ENCODE measurements around the gene JPH2. TPM values are rescaled to one million over a fixed set of nuclear protein-coding genes. Genes with fewer than 3 reads are reported as not detected.

The JPH2 gene
- polyA plus RNA-seq, 3 donors from 2014 or later, result not detected

DNA sequence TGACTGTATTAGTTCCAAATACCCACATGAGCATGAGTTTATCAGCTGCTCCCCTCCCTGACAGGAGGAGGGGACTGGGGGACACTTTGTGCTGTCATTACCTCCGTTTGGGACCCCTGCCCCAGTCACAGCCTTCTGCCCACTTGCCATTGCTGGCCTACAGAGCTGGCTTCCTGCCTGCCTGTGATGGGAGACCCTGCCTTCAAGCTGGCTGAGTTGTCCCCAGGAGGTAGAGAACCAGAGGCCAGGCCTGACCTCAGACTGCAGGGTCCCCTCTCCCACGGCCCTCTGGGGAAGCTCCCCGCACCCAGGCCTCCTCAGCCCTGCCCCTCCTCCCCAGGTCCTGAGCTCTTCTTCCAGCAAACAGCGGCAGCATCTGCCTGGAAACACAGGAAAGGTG is 105.5 kb downstream of the JPH2 start:
- Mint-ChIP-seq H3K4me3 (no peak overlapping the region), H3K9me3 (no peaks in the 10 kb centered on the region), H3K36me3 (no peaks in the 10 kb centered on the region), H3K27ac (no peak overlapping the region), H3K4me1 (peaks cover 3 to 11% of the 10 kb centered on the region in 2 donors), H3K27me3 (ENCODE audit: low read depth in 3 of 3) (peaks cover 4 to 10% (median 7%) of the 10 kb centered on the region in 3 donors)
- DNase-seq, result no peak

DNA sequence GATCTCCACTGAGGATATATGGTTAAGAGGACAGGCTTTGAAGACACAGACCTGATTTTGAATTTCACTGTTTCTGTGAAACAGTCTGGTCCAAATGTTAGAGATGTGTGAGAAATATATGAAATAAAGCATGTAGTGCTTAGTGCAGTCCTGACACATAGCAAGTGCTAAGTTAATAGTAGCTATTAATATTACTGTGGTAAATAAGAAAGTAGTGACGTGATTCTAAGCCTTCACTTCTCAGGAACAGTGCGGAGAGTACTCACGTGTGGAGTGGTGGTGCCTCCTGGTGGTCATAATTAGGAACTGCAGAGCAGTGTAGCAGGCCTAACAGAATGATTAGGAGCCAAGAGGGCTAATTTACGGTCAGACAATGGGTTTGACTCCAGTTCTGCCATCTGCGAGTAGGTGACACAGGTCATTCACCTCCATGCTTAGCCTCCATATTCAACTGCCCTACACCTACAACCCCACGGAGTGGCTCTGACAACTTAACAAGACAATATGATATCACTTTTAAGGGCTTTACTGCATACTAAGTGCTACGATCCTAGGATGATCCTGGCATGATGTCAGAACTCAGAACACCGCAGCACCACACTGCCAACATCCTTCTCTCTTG is 106.2 kb downstream of the JPH2 start:
- no peaks in the 10 kb centered on the region for H3K36me3 Mint-ChIP-seq
- H3K9me3 Mint-ChIP-seq, result no peaks in the 10 kb centered on the region
- peaks cover 4 to 10% (median 7%) of the 10 kb centered on the region in 3 donors for H3K27me3 Mint-ChIP-seq (ENCODE audit: low read depth in 3 of 3)
- DNase-seq, result peak; percentile 73 to 80 (median 74)
- H3K27ac Mint-ChIP-seq, result peak overlapping the region in 3 of 6 donors; percentile 20 to 43 (median 42)
- H3K4me1 Mint-ChIP-seq, result peaks cover 3 to 11% of the 10 kb centered on the region in 2 donors
- no peak overlapping the region for H3K4me3 Mint-ChIP-seq

DNA sequence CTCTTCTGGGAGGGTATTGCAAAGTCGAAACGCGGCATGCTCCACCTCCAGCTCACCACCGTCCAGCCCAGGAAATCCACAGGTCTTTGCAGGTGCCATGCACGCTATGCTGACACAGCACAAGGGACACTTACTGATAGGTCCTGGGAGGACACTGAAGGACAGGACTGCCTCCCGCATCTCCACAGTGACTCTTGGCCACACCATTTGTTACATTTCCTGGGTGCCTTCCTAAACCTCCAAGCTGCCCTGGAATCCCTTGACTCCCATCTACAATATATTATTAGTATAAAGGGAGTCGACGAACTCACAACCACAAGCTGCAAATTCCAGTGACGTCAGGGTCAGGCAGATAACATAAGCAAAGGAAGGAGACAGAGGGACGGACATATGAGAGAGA is 106.9 kb downstream of the JPH2 start:
- no peak for DNase-seq
- H3K36me3 Mint-ChIP-seq, result no peaks in the 10 kb centered on the region
- peak overlapping the region in 2 of 6 donors; percentile 19 to 43 for H3K27ac Mint-ChIP-seq
- H3K9me3 Mint-ChIP-seq, result no peaks in the 10 kb centered on the region
- H3K4me3 Mint-ChIP-seq, result no peak overlapping the region
- H3K4me1 Mint-ChIP-seq, result peaks cover 3 to 11% of the 10 kb centered on the region in 2 donors
- H3K27me3 Mint-ChIP-seq (ENCODE audit: low read depth in 3 of 3), result peaks cover 7 to 10% (median 7%) of the 10 kb centered on the region in 3 donors

DNA sequence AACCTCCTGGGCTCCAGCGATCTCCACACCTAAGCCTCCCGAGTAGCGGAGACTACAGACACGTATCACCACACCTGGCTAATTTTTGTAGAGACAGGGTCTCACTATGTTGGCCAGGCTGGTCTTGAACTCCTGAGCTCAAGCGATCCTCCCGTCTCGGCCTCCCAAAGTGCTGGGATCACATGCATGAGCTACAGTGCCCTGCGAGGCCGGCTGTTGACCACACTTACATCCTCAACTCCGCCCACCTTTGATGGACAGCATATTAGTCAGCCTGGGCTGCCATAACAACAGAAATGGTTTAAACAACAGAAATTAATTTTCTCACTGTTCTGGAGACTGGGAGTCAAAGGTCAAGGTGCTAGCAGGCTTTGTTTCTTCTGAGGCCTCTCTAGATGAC is 107.7 kb downstream of the JPH2 start:
- no peak overlapping the region for H3K27ac Mint-ChIP-seq
- peaks cover 3 to 11% of the 10 kb centered on the region in 2 donors for H3K4me1 Mint-ChIP-seq
- DNase-seq, result no peak
- H3K9me3 Mint-ChIP-seq, result no peaks in the 10 kb centered on the region
- no peaks in the 10 kb centered on the region for H3K36me3 Mint-ChIP-seq
- peaks cover 7 to 14% (median 7%) of the 10 kb centered on the region in 3 donors for H3K27me3 Mint-ChIP-seq (ENCODE audit: low read depth in 3 of 3)
- no peak overlapping the region for H3K4me3 Mint-ChIP-seq

DNA sequence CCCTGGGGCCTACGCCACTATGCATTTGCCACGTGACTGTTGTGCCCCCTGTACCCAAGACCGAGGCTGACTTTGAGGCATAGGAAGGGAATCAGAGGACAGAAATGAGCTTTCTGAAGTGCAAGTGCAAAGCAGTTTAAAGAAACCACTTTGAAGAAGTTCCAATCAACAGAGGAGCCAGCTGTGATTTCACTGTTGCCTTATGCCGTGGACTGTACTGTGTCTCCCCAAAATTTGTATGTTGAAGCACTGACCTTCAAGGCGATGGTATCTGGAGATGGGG is 111.1 kb downstream of the JPH2 start:
- Mint-ChIP-seq H3K4me1 (peaks cover 8 to 11% of the 10 kb centered on the region in 2 donors), H3K4me3 (no peak overlapping the region), H3K27me3 (ENCODE audit: low read depth in 3 of 3) (peaks cover 7 to 14% (median 7%) of the 10 kb centered on the region in 3 donors), H3K36me3 (no peaks in the 10 kb centered on the region), H3K9me3 (no peaks in the 10 kb centered on the region), H3K27ac (no peak overlapping the region)
- no peak for DNase-seq

DNA sequence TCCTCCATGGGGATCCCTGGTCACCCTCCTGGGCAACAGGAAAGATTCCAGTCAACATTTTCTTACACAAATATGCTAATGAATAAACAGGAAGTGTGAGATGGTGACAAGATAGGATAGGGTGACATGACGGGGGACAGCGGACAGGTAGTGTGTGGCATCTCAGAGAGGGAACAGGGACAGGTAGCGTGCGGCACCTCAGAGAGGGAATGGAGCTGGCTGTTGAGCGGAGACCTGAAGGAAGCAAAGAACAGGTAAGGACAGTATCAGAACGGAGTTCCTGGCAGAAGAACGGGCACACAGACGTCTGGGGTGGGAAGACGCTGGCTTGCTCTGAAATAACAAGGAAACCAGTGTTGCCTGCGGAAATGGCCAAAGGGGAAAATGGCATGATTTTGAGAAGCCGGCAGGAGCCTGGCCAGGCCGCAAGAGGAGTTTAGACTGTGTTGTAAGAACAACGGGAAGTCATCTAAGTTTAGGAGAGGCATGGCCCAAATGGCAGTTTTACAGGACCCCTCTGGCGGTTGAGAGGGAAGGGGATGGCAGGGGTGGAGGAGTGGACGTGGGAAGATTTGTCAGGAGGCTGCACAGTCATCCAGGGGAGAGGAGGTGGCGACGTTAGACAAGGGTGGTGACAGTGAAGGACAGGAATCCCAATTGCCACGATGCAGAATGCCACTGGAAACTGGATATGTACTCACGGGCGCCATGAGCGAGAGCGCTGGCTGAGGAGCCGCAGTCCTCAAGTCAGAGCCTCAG is 111.6 kb downstream of the JPH2 start:
- Mint-ChIP-seq H3K27me3 (ENCODE audit: low read depth in 3 of 3) (peaks cover 6 to 14% (median 10%) of the 10 kb centered on the region in 3 donors), H3K9me3 (no peaks in the 10 kb centered on the region), H3K27ac (peak overlapping the region in 2 of 6 donors; percentile 10 to 23), H3K4me3 (no peak overlapping the region), H3K4me1 (peaks cover 11% of the 10 kb centered on the region in 2 donors), H3K36me3 (no peaks in the 10 kb centered on the region)
- DNase-seq, result no peak

DNA sequence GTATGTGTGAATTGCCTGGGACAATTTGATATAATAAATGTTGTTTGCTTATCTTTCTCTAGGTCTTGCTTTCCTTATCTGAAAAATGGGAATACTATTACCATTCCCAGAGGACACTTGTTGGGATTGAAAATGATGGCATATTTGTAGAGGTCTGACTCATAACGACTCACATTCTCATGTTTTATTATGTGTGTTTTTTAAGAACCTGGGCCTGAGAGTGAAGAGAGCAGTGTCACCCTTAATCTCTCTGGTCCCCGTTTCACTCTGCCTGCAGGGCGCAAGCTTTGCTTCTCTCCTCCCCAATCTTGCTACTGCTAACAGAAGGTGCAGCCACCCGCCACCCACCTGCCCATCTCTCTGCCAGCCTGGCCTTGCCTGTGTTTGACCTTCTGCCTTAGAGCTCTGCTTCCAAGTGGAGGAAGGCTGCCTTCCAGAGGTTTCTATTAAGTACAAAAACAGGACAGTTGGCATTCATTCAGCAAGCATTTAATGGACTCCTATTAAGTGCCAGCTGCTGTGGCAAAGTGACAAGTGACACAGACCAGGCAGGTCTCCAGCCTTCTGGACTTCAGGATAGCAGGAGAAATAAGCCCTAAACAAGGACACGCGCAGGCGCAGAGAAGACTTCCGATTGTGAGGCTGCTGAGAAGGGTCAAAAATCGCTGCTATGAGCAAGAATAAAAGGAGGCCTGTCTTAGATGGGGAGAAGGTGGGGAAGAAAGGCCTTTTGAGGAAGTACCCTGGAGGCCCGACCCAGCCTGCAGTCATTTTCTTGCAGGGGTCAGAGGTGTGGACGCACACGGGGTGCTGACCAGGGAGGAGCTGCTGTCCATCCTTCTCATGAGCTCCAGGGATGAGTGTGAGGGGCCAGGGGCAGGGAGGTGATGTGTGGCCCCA is 112.5 kb downstream of the JPH2 start:
- no peak for DNase-seq
- Mint-ChIP-seq H3K4me1 (peaks cover 13 to 19% of the 10 kb centered on the region in 2 donors), H3K27me3 (ENCODE audit: low read depth in 3 of 3) (peaks cover 13 to 22% (median 15%) of the 10 kb centered on the region in 3 donors), H3K9me3 (no peaks in the 10 kb centered on the region), H3K27ac (peak overlapping the region in 2 of 6 donors; percentile 10 to 37), H3K36me3 (no peaks in the 10 kb centered on the region), H3K4me3 (no peak overlapping the region)

DNA sequence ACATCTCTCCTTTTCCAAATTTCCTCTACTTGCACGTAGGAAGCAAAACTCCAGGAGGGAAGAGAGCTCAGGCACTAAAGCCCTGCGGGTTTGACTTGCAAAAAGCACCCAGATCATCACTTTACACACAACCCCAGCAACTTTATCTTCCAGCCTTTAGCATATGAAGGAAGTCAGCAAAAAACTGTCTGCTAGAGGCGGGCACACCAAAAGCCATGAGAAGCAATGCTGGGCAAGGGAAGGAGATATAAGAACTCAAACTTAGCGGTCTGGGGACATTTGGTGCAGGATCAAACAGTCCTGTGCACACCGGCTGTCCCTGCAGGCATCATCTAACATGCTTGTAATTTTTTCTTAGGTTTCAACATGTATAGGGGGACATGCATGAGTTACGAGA is 113.3 kb downstream of the JPH2 start:
- H3K4me3 Mint-ChIP-seq, result no peak overlapping the region
- H3K4me1 Mint-ChIP-seq, result peaks cover 21 to 28% of the 10 kb centered on the region in 2 donors

DNA sequence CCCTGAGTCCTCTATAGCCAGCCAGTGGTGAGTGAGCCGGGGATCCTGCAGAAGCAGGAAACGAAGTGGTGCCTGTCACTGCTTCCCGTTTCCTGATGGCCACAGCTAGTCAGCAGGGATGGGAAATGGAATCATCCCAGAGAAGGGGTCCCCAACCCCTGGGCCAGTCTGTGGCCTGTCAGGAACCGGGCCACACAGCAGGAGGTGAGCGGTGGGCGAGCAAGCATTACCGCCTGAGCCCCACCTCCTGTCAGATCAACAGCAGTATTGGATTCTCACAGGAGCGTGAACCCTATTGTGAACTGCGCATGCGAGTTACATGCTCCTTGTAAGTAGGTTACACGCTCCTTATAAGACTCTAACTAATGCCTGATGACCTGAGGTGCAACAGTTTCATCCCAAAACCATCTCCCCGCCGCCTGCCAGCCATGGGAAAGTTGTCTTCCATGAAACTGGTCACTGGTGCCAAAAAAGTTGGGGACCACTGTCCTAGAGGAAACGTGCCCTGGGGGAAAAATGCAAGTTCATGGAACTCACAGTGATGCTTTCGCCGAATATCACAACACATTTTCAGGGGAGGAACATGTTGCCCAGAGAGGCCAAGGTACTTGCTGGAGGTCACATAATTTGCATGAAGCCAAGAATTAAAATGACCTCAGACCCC is 113.8 kb downstream of the JPH2 start:
- Mint-ChIP-seq H3K36me3 (no peaks in the 10 kb centered on the region), H3K4me1 (peaks cover 25 to 33% of the 10 kb centered on the region in 2 donors), H3K9me3 (no peaks in the 10 kb centered on the region), H3K27me3 (ENCODE audit: low read depth in 3 of 3) (peaks cover 20 to 29% (median 25%) of the 10 kb centered on the region in 3 donors), H3K4me3 (peak overlapping the region in 1 of 5 donors; percentile 33), H3K27ac (peak overlapping the region in 2 of 6 donors; percentile 27 to 95)
- DNase-seq, result no peak

More for the DNA sequence above, 113.3 kb downstream of the JPH2 start:
- Mint-ChIP-seq H3K9me3 (no peaks in the 10 kb centered on the region), H3K36me3 (no peaks in the 10 kb centered on the region), H3K27me3 (ENCODE audit: low read depth in 3 of 3) (peaks cover 20 to 30% (median 24%) of the 10 kb centered on the region in 3 donors), H3K27ac (peak overlapping the region in 1 of 6 donors; percentile 27)
- DNase-seq, result no peak

DNA sequence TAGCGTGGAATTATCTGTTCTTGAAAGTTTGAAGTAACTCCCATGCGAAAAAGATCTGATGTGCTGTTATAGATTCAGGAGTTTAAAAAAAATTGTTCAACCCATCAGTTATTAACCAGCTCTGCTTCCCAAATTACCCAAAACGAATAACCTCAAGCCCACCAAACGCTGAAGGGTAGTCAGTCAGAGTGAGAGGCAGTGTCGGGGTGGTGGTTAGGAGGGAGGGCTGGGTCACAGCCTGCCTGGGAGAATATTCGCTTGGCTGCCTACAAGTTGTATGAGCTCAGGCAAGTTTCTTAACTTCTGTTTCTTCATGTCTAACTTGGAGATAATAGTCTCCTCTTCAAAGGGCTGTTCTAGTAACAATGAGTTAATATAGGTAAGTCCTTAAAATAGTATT is 114.6 kb downstream of the JPH2 start:
- Mint-ChIP-seq H3K4me1 (peaks cover 25 to 37% of the 10 kb centered on the region in 2 donors), H3K9me3 (no peaks in the 10 kb centered on the region), H3K36me3 (no peaks in the 10 kb centered on the region), H3K27ac (peak overlapping the region in 4 of 6 donors; percentile 13 to 95 (median 77)), H3K27me3 (ENCODE audit: low read depth in 3 of 3) (peaks cover 23 to 32% (median 27%) of the 10 kb centered on the region in 3 donors), H3K4me3 (no peak overlapping the region)
- DNase-seq, result no peak

DNA sequence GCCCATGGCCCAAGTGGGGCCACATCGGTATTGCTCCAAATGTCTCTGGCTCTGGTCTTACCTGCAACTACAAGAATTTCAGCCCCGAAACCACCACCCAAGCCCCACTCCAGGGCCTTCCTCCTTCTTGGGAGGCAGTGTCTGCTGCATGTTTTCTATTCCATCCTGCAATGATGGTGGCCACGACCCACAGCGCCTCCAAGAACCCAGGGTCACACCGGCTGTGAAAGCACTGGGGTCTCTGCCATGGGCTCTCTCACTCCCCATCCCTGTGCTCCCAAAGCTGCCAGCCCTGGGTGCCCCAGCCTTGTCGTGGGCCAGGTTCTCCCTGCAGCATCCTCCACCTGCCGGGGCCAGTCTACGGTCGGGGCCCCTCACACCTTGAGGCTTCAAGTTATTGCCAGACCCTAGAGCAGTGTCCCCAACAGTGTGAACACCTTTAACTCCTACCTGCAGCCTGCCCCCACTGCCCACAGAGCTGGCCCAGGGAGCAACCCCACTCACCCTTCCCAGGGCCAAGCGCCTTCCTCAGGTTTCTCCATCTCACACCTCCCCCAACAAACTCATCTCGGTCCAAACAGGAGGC is 115.4 kb downstream of the JPH2 start:
- Mint-ChIP-seq H3K27ac (peak overlapping the region in 5 of 6 donors; percentile 24 to 96 (median 71)), H3K4me3 (peak overlapping the region in 1 of 5 donors; percentile 33), H3K27me3 (ENCODE audit: low read depth in 3 of 3) (peaks cover 24 to 33% (median 32%) of the 10 kb centered on the region in 3 donors), H3K4me1 (peaks cover 25 to 37% of the 10 kb centered on the region in 2 donors), H3K9me3 (no peaks in the 10 kb centered on the region), H3K36me3 (no peaks in the 10 kb centered on the region)
- no peak for DNase-seq

DNA sequence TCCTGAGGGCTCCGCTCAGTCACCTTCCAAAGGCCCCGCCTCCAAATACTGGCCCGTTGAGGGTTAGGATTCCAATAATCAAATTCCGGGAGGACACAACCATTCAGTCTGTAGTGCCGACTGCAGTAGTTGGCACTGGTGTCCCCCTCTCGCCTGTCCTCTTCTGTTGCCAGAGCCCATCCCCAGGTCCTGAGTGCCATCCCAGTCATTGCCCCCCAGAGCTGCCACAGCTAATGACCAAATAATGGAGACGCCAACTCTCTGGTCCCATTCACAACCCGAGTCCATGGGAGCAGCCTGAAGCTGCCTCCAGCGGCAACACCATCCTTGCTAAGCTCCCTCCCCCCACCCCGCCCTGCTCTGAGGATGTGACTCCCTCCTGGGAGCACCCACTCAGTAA is 115.9 kb downstream of the JPH2 start:
- H3K36me3 Mint-ChIP-seq, result no peaks in the 10 kb centered on the region
- DNase-seq, result no peak
- peak overlapping the region in 4 of 6 donors; percentile 44 to 96 (median 96) for H3K27ac Mint-ChIP-seq
- no peak overlapping the region for H3K4me3 Mint-ChIP-seq
- no peaks in the 10 kb centered on the region for H3K9me3 Mint-ChIP-seq
- peaks cover 25 to 37% of the 10 kb centered on the region in 2 donors for H3K4me1 Mint-ChIP-seq
- peaks cover 24 to 34% (median 32%) of the 10 kb centered on the region in 3 donors for H3K27me3 Mint-ChIP-seq (ENCODE audit: low read depth in 3 of 3)

Data from immature natural killer cell (primary cell).